DMS 273 (cell line): ENCODE data around the gene NCKAP5.

Experiments
- DNase-seq: peaks from one replicate; lab custom pipeline; 2025; ENCODE audit not compliant: unreplicated experiment; lab: John Stamatoyannopoulos, UW

NCKAP5 gene

DNA sequence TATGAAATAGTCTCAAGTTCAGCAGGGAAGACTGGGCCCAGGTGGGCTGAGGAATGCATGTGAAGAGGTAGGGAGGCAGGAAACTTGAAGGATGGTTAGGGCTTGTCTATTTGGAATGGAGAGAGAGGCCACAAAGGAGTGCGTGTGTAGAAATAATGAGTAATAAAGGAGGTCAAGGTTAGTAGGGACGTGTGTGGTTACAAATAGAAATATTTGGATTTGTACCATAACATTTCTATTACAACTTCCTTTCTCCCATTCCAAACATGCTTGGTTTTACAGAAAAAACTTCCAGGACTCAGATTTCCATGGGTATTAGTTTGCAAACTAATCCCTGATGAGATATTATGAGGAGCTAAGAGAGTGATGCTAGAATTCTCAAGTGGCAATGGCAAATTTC, 280.6 kb downstream of the NCKAP5 start:
- no peak for DNase-seq

GRCh38 chr2:133286326-133286922, 281.8 kb downstream of the NCKAP5 start:
- DNase-seq: no peak

DNA sequence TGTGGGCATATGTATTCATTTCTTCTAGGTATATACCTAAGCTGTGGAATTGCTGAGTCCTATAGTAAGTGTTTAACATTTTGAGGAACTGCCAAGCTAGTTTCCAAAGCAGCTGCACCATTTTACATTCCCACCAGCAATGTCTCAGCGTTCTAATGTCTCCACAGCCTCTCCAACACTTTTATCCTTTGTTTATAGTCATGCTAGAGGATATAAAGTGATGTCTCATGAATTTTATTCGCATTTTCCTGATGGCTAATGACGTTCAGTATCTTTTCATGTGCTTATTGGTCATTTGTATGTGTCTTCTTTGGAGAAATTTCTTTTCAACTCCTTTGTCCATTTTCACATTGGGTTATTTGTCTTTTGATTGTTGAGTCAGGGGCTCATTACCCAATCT, 295.2 kb downstream of the NCKAP5 start:
- no peak for DNase-seq

DNA sequence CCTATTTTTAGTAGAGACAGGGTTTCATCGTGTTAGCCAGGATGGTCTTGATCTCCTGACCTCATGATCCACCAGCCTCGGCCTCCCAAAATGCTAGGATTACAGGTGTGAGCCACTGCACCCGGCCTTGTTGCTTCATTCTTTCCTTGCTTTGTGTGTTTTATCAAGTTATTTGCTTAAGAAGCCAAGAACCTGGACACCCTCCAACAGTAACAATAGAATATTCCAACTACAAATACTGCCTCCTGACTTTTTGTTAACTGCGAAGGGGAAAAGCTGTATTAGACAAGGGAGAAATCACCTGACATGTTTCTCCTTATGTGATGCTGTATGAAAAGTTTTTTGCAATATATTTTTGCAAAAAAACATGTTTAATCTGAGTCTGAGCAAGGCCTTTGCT, 297.2 kb downstream of the NCKAP5 start:
- no peak for DNase-seq

GRCh38 chr2:133270550-133270949, 297.7 kb downstream of the NCKAP5 start:
- DNase-seq: no peak

GRCh38 chr2:133266926-133267590, 301.2 kb downstream of the NCKAP5 start:
- peak; percentile 79 for DNase-seq

- DNase-seq: peak; percentile 79
These were observed 302.0 kb downstream of the NCKAP5 start for GRCh38 chr2:133266041-133266925.

- DNase-seq: peak; percentile 82
These were observed 302.8 kb downstream of the NCKAP5 start for GRCh38 chr2:133265432-133265949.

- DNase-seq: no peak
These were observed 303.3 kb downstream of the NCKAP5 start for GRCh38 chr2:133264989-133265401.

DNA sequence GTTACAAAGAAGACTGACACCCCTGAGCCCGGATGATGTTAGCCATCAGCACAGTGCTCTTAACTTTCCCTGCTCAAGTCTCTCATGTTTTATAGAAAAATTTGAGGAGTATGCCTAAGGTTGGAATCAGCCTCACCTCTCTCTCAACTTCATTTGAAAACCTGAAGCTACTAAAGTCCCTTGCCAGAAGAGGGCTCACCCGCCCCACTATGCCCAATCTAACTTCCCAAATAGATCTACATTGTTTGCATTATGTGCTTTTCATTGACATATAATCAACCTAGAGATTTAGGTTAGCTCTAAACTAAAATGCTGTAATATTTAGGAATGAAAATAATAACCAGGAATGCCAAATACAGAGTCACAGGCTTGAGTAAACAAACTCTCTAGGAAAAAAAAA, 305.4 kb downstream of the NCKAP5 start:
- peak; percentile 33 for DNase-seq

- DNase-seq: no peak
These were observed 312.9 kb downstream of the NCKAP5 start for GRCh38 chr2:133255360-133255759.

GRCh38 chr2:133253793-133254192, 314.5 kb downstream of the NCKAP5 start:
- no peak for DNase-seq

DNA sequence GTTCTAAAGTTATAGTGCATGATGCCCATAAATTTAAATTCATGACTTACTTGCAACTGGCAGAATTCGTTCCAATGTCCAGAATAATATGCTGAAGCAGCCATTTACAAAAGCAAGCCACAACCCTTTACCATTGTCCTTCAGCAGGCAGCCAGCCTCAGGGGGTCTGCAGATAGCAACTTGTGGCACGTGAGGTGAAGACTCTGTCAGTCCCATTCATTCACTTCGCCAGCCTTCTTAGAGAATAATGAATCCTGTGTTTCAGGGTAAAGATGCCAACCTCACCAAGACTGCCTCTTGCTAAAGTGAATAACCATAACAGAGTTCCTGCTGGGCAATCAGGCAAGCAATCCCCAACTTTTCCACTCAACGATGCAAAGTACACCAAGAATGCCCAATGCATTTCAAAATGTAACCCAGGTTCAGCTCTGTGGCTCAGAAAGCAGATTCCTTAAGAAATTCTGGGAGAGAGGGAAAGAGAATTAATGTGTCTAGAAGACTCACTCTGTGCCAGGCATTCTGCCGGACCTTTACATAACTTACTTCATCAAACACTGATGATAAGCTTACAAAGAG, 315.4 kb downstream of the NCKAP5 start:
- DNase-seq: no peak

DNA sequence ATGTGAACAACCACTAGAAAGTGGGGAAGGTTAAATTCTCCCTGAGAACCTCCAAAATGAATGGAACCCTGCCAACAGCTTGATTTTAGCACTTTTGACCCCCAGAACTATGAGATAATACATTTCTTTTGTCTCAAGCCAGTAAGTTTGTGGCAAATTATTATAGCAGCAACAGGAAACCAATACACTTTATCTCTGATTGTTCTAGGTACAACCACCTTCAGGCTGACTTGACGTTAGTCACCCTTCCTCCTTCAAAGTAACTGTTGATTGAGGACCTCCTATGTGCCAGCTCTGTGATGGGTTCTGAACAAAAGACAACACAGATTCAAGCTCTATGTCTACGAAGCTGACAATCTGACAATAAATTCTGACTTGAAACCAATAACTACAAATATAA, 318.9 kb downstream of the NCKAP5 start:
- no peak for DNase-seq

- DNase-seq: no peak
These were observed 320.0 kb downstream of the NCKAP5 start for GRCh38 chr2:133248264-133248663.

DNA sequence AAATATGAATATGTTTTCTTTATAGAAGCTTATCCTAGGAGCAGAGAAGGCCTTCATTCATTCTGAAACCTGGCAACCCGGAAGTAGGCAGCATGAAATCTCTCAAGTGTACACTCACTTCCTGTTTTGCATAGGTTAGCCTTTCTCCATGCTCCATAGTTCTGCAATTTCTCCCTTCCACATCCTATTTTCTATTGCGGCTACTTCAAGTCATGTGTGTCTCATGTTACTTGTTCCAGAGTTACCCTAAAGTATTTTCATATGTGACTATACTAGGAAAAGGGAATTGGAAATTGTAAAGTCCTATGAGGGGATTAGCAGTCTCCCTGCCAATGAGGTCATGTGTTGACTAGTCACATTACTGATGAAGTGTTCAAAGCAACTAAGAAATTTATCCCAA, 320.6 kb downstream of the NCKAP5 start:
- no peak for DNase-seq

DNA sequence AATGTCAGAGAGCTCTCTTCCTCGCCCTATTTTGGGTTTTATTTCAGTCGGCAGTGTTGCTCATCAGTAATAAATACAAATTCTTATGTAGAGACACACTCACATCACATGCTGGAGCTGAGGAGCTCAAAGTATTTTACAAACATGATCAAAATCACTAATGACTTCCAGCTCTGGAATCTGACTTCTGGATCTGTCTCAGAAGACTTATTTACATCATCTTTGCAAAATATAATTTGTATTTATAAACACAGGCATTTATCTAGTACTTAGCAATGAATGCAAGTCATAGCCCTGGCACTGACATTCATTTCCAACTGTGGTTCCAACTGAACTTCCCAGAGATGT, 327.1 kb downstream of the NCKAP5 start:
- DNase-seq: peak; percentile 41

- DNase-seq: peak; percentile 91
These were observed 327.6 kb downstream of the NCKAP5 start for GRCh38 chr2:133240491-133241223.

GRCh38 chr2:133235968-133236367, 332.3 kb downstream of the NCKAP5 start:
- DNase-seq: no peak

GRCh38 chr2:133232556-133232955, 335.7 kb downstream of the NCKAP5 start:
- no peak for DNase-seq

DNA sequence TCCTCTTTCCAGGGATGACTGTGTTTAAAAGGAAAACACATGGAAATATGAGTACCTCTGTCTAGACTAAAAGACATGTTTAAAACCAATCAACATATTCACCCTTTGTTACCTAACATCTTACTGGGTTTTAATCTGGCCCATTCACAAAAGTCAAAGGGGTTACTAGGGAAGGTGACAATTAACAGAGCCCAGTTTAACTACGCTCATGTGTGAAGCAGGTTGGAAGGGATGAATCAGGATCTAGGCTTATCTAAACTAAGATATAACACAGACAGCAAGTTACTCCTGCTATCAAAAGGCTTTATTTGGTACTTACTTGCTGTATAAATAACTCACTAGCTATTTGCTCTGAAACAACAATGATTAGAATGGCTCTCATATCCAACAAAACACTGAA, 337.0 kb downstream of the NCKAP5 start:
- DNase-seq: no peak
